ENCODE data around the gene ASIP. TPM values are rescaled to one million over a fixed set of nuclear protein-coding genes. Genes with fewer than 3 reads are reported as not detected.

ASIP gene
- polyA plus RNA-seq, 3 donors = 0.40 TPM; not detected in 2

DNA sequence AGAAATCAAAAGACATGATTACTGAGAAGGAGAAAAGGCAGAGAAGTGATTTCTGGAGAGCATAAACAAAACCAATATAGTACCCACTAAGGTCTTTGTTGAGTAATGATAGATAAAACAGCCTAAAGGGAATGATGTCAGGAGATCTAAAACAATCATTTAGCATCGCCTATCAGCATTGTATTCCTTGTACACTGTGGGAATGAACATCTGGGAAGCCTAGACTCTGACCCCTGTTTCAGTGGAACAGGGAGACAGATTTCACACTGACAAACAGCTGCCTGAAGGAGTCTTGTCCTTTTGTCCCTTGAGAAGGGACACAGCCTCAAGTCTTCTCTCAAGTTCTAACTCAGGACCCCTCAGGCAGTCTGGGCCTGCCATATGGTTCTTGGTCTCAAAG lies 1.7 kb downstream of the ASIP start:
- no peaks in the 10 kb centered on the region for H3K36me3 ChIP-seq (replicated peaks in 1 of 2; ENCODE audit: control insufficient read depth in 1 of 2, insufficient read depth in 2 of 2, low read length in 2 of 2)
- H3K9me3 ChIP-seq (replicated peaks in 1 of 2; ENCODE audit: control insufficient read depth in 1 of 2, insufficient read depth in 1 of 2, low read length in 2 of 2) = no peaks in the 10 kb centered on the region

DNA sequence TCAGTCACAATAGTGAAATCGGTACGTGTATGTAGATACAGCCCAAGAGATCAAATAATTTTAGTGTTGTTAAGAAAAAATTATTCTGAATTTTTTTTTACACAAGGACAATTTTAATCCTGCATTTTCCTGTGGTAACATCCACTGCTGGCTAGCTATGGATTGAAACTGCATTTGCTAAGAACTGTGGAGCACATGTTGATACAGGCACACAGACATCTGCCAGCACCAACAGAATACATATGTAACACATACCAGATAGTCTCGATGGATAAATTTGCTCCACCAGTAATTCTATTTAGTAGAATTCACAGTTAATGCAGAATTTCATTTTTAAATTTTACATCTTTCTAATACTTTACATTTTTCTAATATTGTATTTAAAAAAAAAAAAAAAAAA lies 2.2 kb downstream of the ASIP start:
- Histone ChIP-seq H3K79me2 (ENCODE audit: insufficient read depth, low read length) (no peaks in the 10 kb centered on the region), H3K9me3 (replicated peaks in 1 of 2; ENCODE audit: control insufficient read depth in 1 of 2, insufficient read depth in 1 of 2, low read length in 2 of 2) (no peaks in the 10 kb centered on the region), H4K20me1 (ENCODE audit: insufficient read depth, low read length) (no peaks in the 10 kb centered on the region), H3K36me3 (replicated peaks in 1 of 2; ENCODE audit: control insufficient read depth in 1 of 2, insufficient read depth in 2 of 2, low read length in 2 of 2) (no peaks in the 10 kb centered on the region), H3K4me1 (ENCODE audit: control insufficient read depth in 1 of 2, insufficient read depth in 2 of 2, low read length in 2 of 2) (peaks cover 17 to 18% of the 10 kb centered on the region in 2 donors), H2AFZ (ENCODE audit: insufficient read depth, low read depth, low read length, poor library complexity, severe bottlenecking) (no peak overlapping the region), H3K27ac (ENCODE audit: low read depth in 1 of 2, low read length in 2 of 2) (no peak overlapping the region), H3K27me3 (ENCODE audit: control insufficient read depth in 2 of 2, insufficient read depth in 2 of 2, low read length in 2 of 2) (no peaks in the 10 kb centered on the region), H3K4me3 (replicated peaks in 1 of 3; ENCODE audit: low read depth in 2 of 3, low read length in 3 of 3) (no peak overlapping the region), H3K4me2 (replicated peaks; ENCODE audit: extremely low read depth, low read length, poor library complexity, severe bottlenecking) (no peak overlapping the region), H3K9ac (ENCODE audit: insufficient read depth, low read length, poor library complexity, severe bottlenecking) (no peak overlapping the region)
- TF ChIP-seq, protein P1, sequence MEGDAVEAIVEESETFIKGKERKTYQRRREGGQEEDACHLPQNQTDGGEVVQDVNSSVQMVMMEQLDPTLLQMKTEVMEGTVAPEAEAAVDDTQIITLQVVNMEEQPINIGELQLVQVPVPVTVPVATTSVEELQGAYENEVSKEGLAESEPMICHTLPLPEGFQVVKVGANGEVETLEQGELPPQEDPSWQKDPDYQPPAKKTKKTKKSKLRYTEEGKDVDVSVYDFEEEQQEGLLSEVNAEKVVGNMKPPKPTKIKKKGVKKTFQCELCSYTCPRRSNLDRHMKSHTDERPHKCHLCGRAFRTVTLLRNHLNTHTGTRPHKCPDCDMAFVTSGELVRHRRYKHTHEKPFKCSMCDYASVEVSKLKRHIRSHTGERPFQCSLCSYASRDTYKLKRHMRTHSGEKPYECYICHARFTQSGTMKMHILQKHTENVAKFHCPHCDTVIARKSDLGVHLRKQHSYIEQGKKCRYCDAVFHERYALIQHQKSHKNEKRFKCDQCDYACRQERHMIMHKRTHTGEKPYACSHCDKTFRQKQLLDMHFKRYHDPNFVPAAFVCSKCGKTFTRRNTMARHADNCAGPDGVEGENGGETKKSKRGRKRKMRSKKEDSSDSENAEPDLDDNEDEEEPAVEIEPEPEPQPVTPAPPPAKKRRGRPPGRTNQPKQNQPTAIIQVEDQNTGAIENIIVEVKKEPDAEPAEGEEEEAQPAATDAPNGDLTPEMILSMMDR (IDR thresholded peaks at IDR 0.05) = no peak
- H3K4me1 Mint-ChIP-seq = peaks cover 21% of the 10 kb centered on the region
- intact Hi-C loops (cut with micrococcal nuclease) = no loop called here
- peaks cover 0 to 1% of the 10 kb centered on the region in 2 donors for H3K36me3 Mint-ChIP-seq
- no peak overlapping the region for H3K4me3 Mint-ChIP-seq
- H3K27ac Mint-ChIP-seq = no peak overlapping the region
- H3K9me3 Mint-ChIP-seq = peaks cover 0 to 5% (median under 1%) of the 10 kb centered on the region in 7 donors
- no peak for DNase-seq
- peaks cover 1 to 8% (median 4%) of the 10 kb centered on the region in 3 donors for H3K27me3 Mint-ChIP-seq (ENCODE audit: low read depth in 3 of 3)
- WGBS (ENCODE audit: insufficient coverage) = no CpG with 5 or more reads among the region's 3 CpGs

More for the DNA sequence above, 1.7 kb downstream of the ASIP start:
- intact Hi-C loops (cut with micrococcal nuclease) = no loop called here
- H3K27me3 Mint-ChIP-seq (ENCODE audit: low read depth in 3 of 3) = peaks cover 3 to 8% (median 4%) of the 10 kb centered on the region in 3 donors
- no peaks in the 10 kb centered on the region for H3K79me2 ChIP-seq (ENCODE audit: insufficient read depth, low read length)
- H3K4me3 ChIP-seq (replicated peaks in 1 of 3; ENCODE audit: low read depth in 2 of 3, low read length in 3 of 3) = no peak overlapping the region
- H3K4me1 Mint-ChIP-seq = peaks cover 16% of the 10 kb centered on the region
- no peaks in the 10 kb centered on the region for H4K20me1 ChIP-seq (ENCODE audit: insufficient read depth, low read length)
- peaks cover 0 to 1% of the 10 kb centered on the region in 2 donors for H3K36me3 Mint-ChIP-seq
- H3K9me3 Mint-ChIP-seq = peaks cover under 1 to 10% (median 5%) of the 10 kb centered on the region in 7 donors
- H3K27ac ChIP-seq (ENCODE audit: low read depth in 1 of 2, low read length in 2 of 2) = no peak overlapping the region
- H3K27ac Mint-ChIP-seq = no peak overlapping the region
- peaks cover 13 to 14% of the 10 kb centered on the region in 2 donors for H3K4me1 ChIP-seq (ENCODE audit: control insufficient read depth in 1 of 2, insufficient read depth in 2 of 2, low read length in 2 of 2)
- no peak overlapping the region for H3K4me2 ChIP-seq (replicated peaks; ENCODE audit: extremely low read depth, low read length, poor library complexity, severe bottlenecking)
- TF ChIP-seq, protein P1 (IDR thresholded peaks at IDR 0.05) = no peak
- no peak for DNase-seq
- no CpG with 5 or more reads among the region's 1 CpG for WGBS (ENCODE audit: insufficient coverage)
- H3K4me3 Mint-ChIP-seq = no peak overlapping the region
- H2AFZ ChIP-seq (ENCODE audit: insufficient read depth, low read depth, low read length, poor library complexity, severe bottlenecking) = no peak overlapping the region
- H3K27me3 ChIP-seq (ENCODE audit: control insufficient read depth in 2 of 2, insufficient read depth in 2 of 2, low read length in 2 of 2) = no peaks in the 10 kb centered on the region
- no peak overlapping the region for H3K9ac ChIP-seq (ENCODE audit: insufficient read depth, low read length, poor library complexity, severe bottlenecking)

All from CD14-positive monocyte (primary cell).